ENCODE data around the gene CD3D.

GRCh38 chr11:118341261-118341660, 1.2 kb downstream of the CD3D start:
- no peak for TF ChIP-seq EZH2 (IDR thresholded peaks at IDR 0.05; ENCODE audit: low read length, unreplicated experiment)
- TF ChIP-seq, protein P1, sequence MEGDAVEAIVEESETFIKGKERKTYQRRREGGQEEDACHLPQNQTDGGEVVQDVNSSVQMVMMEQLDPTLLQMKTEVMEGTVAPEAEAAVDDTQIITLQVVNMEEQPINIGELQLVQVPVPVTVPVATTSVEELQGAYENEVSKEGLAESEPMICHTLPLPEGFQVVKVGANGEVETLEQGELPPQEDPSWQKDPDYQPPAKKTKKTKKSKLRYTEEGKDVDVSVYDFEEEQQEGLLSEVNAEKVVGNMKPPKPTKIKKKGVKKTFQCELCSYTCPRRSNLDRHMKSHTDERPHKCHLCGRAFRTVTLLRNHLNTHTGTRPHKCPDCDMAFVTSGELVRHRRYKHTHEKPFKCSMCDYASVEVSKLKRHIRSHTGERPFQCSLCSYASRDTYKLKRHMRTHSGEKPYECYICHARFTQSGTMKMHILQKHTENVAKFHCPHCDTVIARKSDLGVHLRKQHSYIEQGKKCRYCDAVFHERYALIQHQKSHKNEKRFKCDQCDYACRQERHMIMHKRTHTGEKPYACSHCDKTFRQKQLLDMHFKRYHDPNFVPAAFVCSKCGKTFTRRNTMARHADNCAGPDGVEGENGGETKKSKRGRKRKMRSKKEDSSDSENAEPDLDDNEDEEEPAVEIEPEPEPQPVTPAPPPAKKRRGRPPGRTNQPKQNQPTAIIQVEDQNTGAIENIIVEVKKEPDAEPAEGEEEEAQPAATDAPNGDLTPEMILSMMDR (conservative IDR thresholded peaks at IDR 0.05; ENCODE audit: low read depth, low read length): no peak
- TF ChIP-seq EZH2phosphoT487 (IDR thresholded peaks at IDR 0.05; ENCODE audit: borderline replicate concordance, low read length): no peak

Measured in PC-3 (cell line).